GM21447 (cell line): ENCODE results near the gene MXD3.
"Not testable (repeated sequence)": the region's sequence is repeated elsewhere in the genome, so short reads cannot be mapped to it uniquely, and the experiment has no call there.

Source experiments
- ATAC-seq: cut with Tn5 transposase; IDR thresholded peaks from one replicate; pipeline ENCODE4 v1.9.1; 2021; ENCODE audit not compliant: unreplicated experiment

The MXD3 gene

GRCh38 chr5:177343777-177344176, 32.1 kb upstream of the MXD3 start:
- no peak for ATAC-seq

GRCh38 chr5:177343000-177343399, 31.3 kb upstream of the MXD3 start:
- ATAC-seq: not testable (repeated sequence)

- ATAC-seq: no peak
These were observed 27.5 kb upstream of the MXD3 start for GRCh38 chr5:177339107-177339638.

GRCh38 chr5:177338251-177339106, 26.8 kb upstream of the MXD3 start:
- no peak for ATAC-seq

GRCh38 chr5:177336603-177337494, 25.2 kb upstream of the MXD3 start:
- no peak for ATAC-seq

- no peak for ATAC-seq
These were observed 24.4 kb upstream of the MXD3 start for GRCh38 chr5:177336112-177336511.

- no peak for ATAC-seq
These were observed 24.0 kb upstream of the MXD3 start for GRCh38 chr5:177335701-177336065.

- ATAC-seq: no peak
These were observed 23.3 kb upstream of the MXD3 start for GRCh38 chr5:177334781-177335700.

- no peak for ATAC-seq
These were observed 22.5 kb upstream of the MXD3 start for GRCh38 chr5:177334155-177334551.

- ATAC-seq: no peak
These were observed 21.9 kb upstream of the MXD3 start for GRCh38 chr5:177333420-177334154.

GRCh38 chr5:177332896-177333260, 21.2 kb upstream of the MXD3 start:
- no peak for ATAC-seq

- ATAC-seq: no peak
These were observed 20.6 kb upstream of the MXD3 start for GRCh38 chr5:177332031-177332895.

GRCh38 chr5:177330991-177331842, 19.5 kb upstream of the MXD3 start:
- no peak for ATAC-seq

- ATAC-seq: no peak
These were observed 18.2 kb upstream of the MXD3 start for GRCh38 chr5:177329883-177330282.

GRCh38 chr5:177328545-177329231, 17.0 kb upstream of the MXD3 start:
- ATAC-seq: no peak

GRCh38 chr5:177327539-177328522, 16.1 kb upstream of the MXD3 start:
- no peak for ATAC-seq
